Parathyroid adenoma (tissue), 2 donors: Measurements from ENCODE around the gene GPR21.

Experiments used
- H2AFZ ChIP-seq: fragments of 300-600 bp; sonication (generic); one replicate; pipeline ENCODE4 v1.7.0; 2017; ENCODE audit warnings: antibody characterized with exemption, mild to moderate bottlenecking
- H3K27ac ChIP-seq: fragments of 300-600 bp; sonication (generic); one replicate; pipeline ENCODE4 v1.7.0; 2017
- H3K27me3 ChIP-seq: fragments of 300-600 bp; sonication (generic); one replicate; pipeline ENCODE4 v1.7.0; 2017; ENCODE audit warnings: low read length; ENCODE audit not compliant: control insufficient read depth, insufficient read depth
- H3K36me3 ChIP-seq: fragments of 300-600 bp; sonication (generic); one replicate; pipeline ENCODE4 v1.7.0; 2017; ENCODE audit warnings: low read length; ENCODE audit not compliant: control insufficient read depth, insufficient read depth
- H3K4me1 ChIP-seq: fragments of 300-600 bp; sonication (generic); one replicate; pipeline ENCODE4 v1.7.0; 2017; ENCODE audit warnings: control low read depth
- H3K4me2 ChIP-seq: fragments of 300-600 bp; sonication (generic); one replicate; pipeline ENCODE4 v1.7.0; 2017; ENCODE audit warnings: low read length
- H3K4me3 ChIP-seq: fragments of 300-600 bp; sonication (generic); one replicate; pipeline ENCODE4 v1.7.0; 2017; ENCODE audit warnings: low read depth, low read length
- H3K79me2 ChIP-seq: fragments of 300-600 bp; sonication (generic); one replicate; pipeline ENCODE4 v1.7.0; 2017; ENCODE audit warnings: control low read depth
- H3K9ac ChIP-seq: fragments of 300-600 bp; sonication (generic); one replicate; pipeline ENCODE4 v1.7.0; 2017; ENCODE audit warnings: mild to moderate bottlenecking
- H3K9me3 ChIP-seq: fragments of 300-600 bp; sonication (generic); one replicate; pipeline ENCODE4 v1.7.0; 2017; ENCODE audit warnings: low read length; ENCODE audit not compliant: control insufficient read depth
- CTCF ChIP-seq: fragments of 300-600 bp; sonication (generic); IDR thresholded peaks from one replicate; pipeline ENCODE4 v1.7.0; 2017; ENCODE audit warnings: antibody characterized with exemption, mild to moderate bottlenecking
- donor health status: primary hyperparathyroidism.

Gene GPR21

GRCh38 chr9:123046406-123047195 is 13.1 kb downstream of the GPR21 start:
- H3K4me1 ChIP-seq, result no peaks in the 10 kb centered on the region
- no peak overlapping the region for H3K27ac ChIP-seq
- H3K9ac ChIP-seq, result no peak overlapping the region
- no peak overlapping the region for H2AFZ ChIP-seq
- H3K4me3 ChIP-seq, result no peak overlapping the region
- TF ChIP-seq CTCF, result no peak
- H3K36me3 ChIP-seq, result no peaks in the 10 kb centered on the region
- no peaks in the 10 kb centered on the region for H3K9me3 ChIP-seq
- H3K4me2 ChIP-seq, result no peak overlapping the region
- no peaks in the 10 kb centered on the region for H3K79me2 ChIP-seq
- H3K27me3 ChIP-seq, result no peaks in the 10 kb centered on the region

GRCh38 chr9:123048748-123049147 is 15.3 kb downstream of the GPR21 start:
- Histone ChIP-seq H3K4me2 (no peak overlapping the region), H3K27ac (no peak overlapping the region)

GRCh38 chr9:123049589-123050222 is 16.2 kb downstream of the GPR21 start:
- no peak overlapping the region for H3K4me2 ChIP-seq
- H3K27ac ChIP-seq, result no peak overlapping the region
- TF ChIP-seq CTCF, result no peak
- no peaks in the 10 kb centered on the region for H3K4me1 ChIP-seq
- no peaks in the 10 kb centered on the region for H3K9me3 ChIP-seq
- H2AFZ ChIP-seq, result no peak overlapping the region
- H3K36me3 ChIP-seq, result no peaks in the 10 kb centered on the region
- H3K79me2 ChIP-seq, result no peaks in the 10 kb centered on the region
- H3K27me3 ChIP-seq, result no peaks in the 10 kb centered on the region
- H3K9ac ChIP-seq, result no peak overlapping the region
- H3K4me3 ChIP-seq, result no peak overlapping the region

More at GRCh38 chr9:123048748-123049147, 15.3 kb downstream of the GPR21 start:
- Histone ChIP-seq H3K9ac (no peak overlapping the region), H3K4me3 (no peak overlapping the region), H3K9me3 (no peaks in the 10 kb centered on the region), H3K79me2 (no peaks in the 10 kb centered on the region), H3K27me3 (no peaks in the 10 kb centered on the region), H3K4me1 (no peaks in the 10 kb centered on the region), H2AFZ (no peak overlapping the region), H3K36me3 (no peaks in the 10 kb centered on the region)
- no peak for TF ChIP-seq CTCF

GRCh38 chr9:123053046-123053445 is 19.6 kb downstream of the GPR21 start:
- H3K4me3 ChIP-seq, result no peak overlapping the region
- H3K27me3 ChIP-seq, result no peaks in the 10 kb centered on the region
- no peak overlapping the region for H2AFZ ChIP-seq
- H3K27ac ChIP-seq, result no peak overlapping the region
- no peaks in the 10 kb centered on the region for H3K36me3 ChIP-seq
- no peak overlapping the region for H3K4me2 ChIP-seq
- no peak for TF ChIP-seq CTCF
- no peaks in the 10 kb centered on the region for H3K4me1 ChIP-seq
- no peaks in the 10 kb centered on the region for H3K79me2 ChIP-seq
- H3K9ac ChIP-seq, result no peak overlapping the region
- H3K9me3 ChIP-seq, result no peaks in the 10 kb centered on the region
